Measurements from ENCODE around the gene GPD1L.
A peak's percentile ranks its signal among the peaks of the same experiment; 100 is the strongest.
"Not testable (repeated sequence)": the region's sequence is repeated elsewhere in the genome, so short reads cannot be mapped to it uniquely, and the experiment has no call there.

The GPD1L gene

DNA sequence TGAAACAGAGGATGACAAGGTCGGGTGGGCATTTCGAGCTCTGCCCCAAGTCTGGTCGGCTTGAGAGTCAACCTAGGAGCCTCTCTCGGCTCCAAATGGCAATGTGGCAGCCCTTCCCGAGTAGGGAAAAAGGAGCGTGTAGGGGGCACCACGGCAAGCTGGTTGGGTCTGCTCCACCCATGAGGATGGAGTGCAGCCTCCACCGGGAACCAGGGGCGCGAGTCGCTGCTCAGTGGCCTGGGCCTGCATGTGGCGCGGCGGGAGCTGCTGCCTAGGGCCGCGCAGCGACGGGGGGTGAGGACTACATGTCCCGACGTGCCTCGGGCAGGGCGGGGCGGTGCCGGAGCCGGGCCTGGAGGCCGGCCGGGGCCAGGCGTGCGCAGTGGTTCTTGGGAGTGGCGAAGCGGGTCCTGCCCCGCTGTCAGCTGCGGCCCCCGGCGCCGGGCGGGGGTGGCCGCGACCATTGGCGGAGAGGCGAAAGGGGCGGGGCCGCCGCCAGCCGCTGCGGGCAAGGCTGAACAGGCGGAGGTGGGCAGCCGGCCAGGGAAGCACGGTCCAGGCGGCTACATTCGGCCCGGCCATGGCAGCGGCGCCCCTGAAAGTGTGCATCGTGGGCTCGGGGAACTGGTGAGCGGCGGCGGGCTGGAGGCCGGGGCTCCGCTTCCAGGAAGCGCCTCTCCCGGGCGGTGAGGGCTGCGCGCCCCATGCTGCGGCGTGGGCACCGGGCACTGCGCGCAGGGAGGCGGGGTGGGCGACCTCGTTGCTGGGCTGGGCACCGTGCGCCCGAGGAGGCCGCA lies at the start of gene GPD1L:
TSS of gene GPD1L (plus strand) at position 489 of the 797 bp plus-strand sequence. CDS start at position 581, 92 bp downstream.
- peak; percentile 76 to 92 (median 80) for DNase-seq (ENCODE audit: low read depth in 2 of 3, low spot score in 2 of 3)

DNA sequence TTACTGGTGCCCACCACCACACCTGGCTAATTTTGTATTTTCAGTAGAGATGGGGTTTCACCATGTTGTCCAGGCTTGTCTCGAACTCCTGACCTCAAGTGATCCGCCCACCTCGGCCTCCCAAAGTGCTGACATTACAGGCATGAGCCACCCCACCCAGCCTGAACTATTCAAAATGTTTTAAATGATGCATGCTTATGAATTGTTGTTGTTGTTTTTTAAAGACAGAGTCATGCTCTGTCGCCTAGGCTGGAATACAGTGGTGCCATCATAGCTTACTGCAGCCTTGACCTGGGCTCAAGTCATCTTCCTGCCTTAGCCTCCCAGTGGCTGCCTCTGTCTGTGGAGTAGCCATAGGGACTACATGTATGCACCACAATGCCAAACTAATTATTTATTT lies 48.0 kb upstream of the GPD1L start:
- DNase-seq (ENCODE audit: low read depth in 2 of 3, low spot score in 2 of 3) = not testable (repeated sequence)

DNA sequence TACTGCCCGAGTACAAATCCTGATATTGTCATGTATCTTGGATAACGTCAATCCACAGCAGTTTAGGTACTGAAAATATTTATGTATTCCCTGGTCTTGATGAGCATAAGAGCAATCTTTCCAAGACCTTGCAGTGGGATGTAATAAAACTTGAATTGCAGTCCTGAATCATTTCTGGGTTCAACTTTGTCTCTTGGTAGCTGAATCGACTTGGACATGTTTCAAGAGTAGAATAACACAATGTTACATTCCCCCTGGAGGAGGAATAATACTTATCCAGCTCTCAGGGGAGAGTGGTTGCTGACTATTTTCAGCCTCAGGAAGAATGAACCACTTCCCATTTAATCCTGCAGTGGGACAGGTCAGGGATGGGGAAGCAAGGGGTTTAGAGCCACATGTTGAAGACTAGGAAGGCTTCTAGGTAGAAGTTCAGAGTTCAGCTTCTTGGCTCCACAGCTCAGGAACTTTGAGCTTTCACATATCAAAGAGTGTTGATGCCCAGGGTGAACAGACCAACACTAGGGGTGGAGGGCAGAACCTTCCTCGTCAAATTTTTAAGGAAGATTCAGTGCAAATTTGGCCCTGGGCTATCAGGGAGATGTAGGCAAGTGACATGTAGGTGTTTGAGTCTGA lies 43.4 kb upstream of the GPD1L start:
- no peak for DNase-seq (ENCODE audit: low read depth in 2 of 3, low spot score in 2 of 3)

DNA sequence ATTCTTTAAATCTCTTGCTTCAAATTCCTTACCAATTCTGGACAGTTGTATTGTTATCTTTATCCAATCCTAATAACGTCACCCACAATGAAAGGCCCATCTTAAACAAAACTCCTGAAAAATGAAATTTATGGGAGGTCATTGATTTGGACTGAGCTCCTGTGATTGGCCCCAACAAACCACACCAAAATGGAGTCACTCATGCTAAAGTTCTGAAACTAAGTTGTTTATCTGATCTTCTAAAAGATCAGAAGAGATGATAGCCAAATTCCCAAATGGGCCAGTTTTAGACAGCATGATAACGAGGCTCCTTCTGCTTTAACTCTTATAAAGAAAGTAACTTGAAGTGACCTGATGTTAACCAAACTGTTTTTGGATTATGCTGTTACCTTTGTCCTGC lies 39.7 kb upstream of the GPD1L start:
- DNase-seq (ENCODE audit: low read depth in 2 of 3, low spot score in 2 of 3) = no peak

DNA sequence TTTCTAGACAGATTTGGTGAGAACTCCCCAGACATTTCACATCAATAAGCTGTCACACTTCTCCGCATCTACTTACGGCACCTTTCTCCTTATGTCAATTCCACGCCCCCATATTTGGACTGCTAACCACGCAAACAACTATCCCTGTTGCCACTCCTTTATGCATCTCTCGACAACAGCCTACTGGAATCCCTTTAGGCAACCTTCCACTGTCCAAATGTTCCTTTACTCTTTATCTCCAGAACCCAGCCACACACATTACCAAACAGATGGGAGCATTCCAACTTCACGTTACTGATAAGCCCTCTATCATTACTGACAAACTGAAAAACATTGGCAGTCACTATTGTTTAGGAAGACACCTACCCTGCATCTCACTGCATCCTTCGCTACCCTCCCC lies 32.2 kb upstream of the GPD1L start:
- not testable (repeated sequence) for DNase-seq (ENCODE audit: low read depth in 2 of 3, low spot score in 2 of 3)

DNA sequence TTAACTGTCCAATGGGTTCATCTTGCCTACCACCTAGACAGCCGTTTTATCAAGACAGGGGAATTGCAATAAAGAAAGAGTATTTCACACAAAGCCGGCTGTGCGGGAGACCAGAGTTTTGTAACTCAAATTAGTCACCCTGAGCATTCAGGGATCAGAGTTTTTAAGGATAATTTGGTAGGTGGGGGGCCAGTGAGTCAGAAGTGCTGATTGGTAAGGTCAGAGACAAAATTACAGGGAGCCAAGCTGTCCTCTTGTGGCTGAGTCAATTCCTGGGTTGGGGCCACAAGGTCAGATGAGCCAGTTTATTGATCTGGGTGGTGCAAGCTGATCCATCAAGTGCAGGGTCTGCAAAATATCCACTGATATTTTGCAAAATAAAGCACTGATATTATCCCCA lies 29.9 kb upstream of the GPD1L start:
- no peak for DNase-seq (ENCODE audit: low read depth in 2 of 3, low spot score in 2 of 3)

DNA sequence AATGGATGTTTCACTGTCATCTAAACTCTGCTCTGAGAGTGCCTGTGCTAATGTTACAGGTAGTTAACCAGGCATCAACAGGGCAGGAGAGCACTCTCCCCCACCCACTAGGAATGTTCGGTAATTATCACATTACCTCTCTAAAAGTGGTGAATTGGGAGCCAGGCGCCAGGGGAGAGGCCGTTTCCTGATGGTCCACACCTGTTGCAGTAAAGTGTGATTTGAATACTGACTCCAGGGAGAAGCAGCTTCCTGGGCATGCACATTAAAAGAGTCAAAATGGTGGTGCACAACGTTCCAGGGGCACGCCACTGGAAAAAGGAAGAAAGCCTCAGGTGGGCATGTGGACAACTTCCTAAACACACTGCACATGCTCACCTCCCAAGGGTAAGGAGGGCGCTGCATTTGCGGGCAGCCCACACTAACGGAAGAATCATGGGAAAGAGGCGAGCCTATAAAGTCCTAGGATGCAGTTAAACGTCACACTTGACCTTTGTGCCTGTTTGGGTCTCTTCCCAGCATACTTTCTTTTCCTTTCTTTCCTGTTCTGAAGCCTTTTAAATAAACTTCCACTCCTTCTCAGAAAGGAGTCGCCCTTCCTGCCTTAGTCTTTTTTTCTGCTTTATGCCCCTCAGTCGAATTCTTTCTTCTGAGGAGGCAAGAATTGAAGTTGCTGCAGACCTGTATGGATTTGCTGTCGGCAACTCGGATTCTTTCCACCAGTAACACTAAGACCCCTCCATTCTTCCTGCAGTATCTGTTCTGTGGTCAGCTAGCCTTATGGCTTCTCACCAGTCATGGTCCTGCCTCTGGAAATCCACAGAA lies 28.9 kb upstream of the GPD1L start:
- DNase-seq (ENCODE audit: low read depth in 2 of 3, low spot score in 2 of 3) = no peak

DNA sequence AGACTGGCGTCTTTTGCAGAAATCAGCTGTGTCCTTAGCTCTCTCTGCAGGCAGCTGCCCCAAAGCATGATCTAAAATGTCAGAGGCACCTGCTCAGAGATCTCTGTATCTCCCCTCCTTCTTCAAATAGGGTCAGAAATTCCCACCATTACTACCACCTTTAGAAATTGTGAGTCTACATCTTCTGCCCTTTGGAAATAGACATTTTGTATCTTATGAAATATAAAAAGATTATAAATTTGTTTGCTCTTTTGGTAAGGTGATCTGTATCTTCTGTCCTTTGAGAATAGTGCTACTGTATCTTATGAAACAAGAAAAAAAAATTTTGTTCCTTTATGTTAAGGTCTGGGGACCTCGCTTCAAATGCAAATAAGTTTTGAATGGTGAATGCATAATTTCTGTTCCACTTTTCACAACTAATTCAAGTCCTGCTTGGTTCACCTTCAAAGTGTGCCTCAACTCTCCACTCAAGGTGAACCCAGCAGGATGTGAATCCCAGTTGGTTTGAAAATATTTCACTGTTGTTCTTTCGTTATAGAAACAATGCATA lies 28.3 kb upstream of the GPD1L start:
- no peak for DNase-seq (ENCODE audit: low read depth in 2 of 3, low spot score in 2 of 3)

DNA sequence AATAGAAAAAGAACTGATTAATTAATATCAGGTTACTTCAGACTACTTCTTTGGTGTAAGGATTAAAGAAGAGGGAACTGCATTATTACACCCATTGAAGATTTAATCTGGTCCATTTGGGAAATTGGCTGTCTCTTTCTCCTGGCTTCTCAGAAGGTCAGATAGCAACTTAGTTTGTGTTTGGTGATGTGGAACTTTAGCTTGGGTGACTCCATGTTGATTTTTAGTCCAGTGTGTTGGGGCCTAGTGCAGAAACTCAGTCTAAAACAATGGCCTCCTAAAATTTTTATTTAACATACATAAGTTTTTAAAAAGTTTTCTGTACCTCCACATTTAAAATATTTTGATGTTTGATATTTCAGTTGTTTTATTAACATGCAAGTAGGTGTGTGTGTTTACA lies 27.6 kb upstream of the GPD1L start:
- DNase-seq (ENCODE audit: low read depth in 2 of 3, low spot score in 2 of 3) = no peak

DNA sequence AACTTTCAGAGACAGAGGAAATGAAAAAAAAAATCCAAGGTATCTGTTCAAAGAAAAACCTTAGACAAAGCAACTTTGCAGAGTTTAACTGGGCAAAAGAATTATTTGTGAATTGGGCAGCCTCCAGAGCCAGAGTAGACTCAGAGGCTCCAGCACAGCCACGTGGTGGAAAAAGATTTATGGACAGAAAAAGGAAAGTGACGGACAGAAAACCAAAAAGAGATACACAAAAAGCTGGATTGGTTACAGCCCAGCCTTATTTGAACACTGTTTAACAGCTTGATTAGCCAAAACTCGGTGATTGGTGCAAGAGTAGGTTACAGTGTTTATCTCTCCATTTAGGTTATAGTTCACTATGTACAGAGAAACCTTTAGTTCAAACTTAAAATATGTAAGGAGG lies 23.7 kb upstream of the GPD1L start:
- no peak for DNase-seq (ENCODE audit: low read depth in 2 of 3, low spot score in 2 of 3)

DNA sequence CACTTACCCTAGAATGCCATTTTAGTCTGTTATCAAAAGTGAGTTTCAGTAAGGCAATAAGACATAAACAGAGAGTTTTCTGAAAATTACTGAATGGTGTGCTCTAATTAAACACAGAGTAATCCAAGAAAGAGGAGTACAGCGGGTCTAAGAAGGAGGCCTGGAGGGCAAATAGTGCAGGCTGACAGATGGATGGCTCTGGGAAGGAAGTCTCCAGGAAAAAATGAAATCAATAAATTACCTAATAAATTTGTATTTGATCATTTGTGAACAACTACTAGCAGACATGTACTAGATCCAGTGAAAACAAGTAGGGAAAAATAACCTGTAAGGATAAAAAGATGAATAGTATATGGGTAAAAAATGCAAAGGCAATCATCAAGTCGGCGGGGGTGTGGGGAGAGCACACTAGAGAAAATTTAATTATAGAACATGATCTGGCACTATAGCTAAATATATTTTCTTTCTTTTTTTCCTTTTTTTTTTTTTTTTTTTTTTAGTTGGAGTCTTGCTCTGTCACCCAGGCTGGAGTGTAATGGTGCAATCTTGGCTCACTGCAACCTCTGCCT lies 22.6 kb upstream of the GPD1L start:
- no peak for DNase-seq (ENCODE audit: low read depth in 2 of 3, low spot score in 2 of 3)

DNA sequence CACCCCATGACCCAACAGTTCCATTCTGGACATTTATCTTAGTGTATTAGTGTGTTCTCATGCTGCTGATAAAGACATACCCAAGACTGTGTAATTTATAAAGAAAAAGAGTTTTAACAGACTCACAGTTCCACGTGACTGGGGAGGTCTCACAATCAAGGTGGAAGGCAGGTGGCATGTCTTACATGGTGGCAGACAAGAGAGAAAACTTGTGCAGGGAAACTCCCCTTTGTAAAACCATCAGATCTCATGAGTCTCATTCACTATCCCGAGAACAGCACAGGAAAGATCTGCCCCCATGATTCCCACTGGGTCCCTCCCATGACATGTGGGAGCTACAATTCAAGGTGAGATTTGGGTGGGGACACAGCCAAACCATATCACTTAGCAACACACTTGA lies 21.6 kb upstream of the GPD1L start:
- DNase-seq (ENCODE audit: low read depth in 2 of 3, low spot score in 2 of 3) = no peak

DNA sequence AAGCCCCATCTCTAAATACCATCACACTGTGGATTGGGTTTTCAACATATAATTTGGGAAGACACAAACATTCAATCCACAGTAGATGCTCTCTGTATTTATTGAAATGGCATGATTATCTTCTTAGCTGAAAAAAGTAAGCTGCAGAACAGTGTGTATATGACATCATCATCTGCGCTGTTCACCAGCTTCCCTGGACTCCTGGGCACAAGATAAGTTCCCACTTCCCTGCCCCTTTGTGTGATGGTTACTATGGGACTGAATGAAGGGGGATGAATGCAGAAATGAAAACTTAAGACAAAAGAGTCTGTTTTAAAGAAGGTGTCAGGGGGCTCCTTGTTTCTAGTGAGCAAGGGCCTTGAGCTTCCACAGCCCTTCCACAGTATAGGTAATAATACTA lies 20.0 kb upstream of the GPD1L start:
- no peak for DNase-seq (ENCODE audit: low read depth in 2 of 3, low spot score in 2 of 3)

DNA sequence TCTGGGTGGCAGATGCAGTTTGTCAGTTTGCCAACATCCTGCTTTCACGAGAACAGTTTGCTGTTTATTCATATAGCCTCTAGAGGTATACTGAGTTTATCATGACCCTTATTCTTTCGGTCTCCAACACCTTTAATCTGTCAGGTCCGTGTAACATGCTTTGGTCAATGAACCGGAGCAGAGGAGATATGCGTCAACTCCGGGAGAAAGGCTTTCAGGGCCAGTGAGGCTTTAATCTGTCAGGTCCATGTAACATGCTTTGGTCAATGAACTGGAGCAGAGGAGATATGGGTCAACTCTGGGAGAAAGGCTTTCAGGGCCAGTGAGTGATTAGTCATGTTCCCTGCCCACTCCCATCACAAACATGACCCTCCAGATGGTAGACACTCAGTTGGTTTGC lies 16.9 kb upstream of the GPD1L start:
- DNase-seq (ENCODE audit: low read depth in 2 of 3, low spot score in 2 of 3) = no peak

DNA sequence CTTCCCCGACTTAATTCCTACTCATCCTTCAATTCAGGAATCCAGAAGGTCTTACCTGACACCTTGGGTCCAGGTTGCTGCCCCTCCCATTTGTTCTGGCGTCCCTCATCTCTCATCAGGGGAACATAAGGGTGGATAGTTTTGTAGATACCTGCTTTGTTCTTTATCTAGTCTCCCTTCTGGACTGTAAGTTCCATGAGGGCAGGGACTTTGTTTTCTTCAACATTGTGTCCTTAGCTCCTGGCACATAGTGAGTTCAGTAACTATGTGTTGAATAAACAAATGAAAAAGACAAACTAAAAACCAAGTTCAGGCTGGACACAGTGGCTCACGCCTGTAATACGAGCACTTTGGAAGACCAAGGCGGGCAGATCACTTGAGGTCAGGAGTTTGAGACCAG lies 13.2 kb upstream of the GPD1L start:
- no peak for DNase-seq (ENCODE audit: low read depth in 2 of 3, low spot score in 2 of 3)

DNA sequence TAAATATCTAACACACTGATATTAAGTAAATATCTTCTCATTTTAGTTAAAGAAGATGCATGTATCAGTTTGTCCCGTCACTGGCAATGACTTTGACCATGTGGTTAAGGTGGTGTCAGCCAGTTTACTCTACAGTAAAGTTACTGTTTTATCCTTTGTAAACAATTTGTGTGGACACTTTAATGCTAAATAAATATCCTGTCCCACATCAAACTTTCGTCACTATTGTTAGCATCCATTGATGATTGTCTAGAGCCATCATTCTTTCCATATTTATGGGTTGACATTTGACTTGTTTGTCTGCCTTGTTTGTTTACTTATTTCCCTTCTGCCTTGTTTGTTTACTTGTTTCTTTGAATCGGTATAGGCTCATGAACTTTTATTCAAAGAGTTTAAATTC lies 11.0 kb upstream of the GPD1L start:
- DNase-seq (ENCODE audit: low read depth in 2 of 3, low spot score in 2 of 3) = no peak

DNA sequence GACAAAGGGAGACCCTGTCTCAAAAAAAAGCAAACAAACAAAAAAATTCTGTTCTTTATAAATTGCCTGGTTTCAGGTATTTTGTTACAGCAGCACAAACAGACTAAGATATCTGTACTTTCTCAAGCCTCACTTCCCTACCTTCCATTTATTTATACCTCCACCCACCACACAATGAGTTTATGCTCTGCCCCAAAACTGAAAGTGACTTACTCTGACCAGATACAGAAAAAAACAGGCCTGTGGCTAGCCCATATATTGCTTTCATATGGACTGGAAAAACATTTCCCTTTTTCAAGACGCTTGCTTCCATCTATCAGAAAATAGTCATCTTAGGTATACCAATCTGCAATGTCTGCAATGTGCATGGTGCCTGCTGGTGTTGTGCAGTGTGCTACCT lies 8.7 kb upstream of the GPD1L start:
- DNase-seq (ENCODE audit: low read depth in 2 of 3, low spot score in 2 of 3) = no peak

DNA sequence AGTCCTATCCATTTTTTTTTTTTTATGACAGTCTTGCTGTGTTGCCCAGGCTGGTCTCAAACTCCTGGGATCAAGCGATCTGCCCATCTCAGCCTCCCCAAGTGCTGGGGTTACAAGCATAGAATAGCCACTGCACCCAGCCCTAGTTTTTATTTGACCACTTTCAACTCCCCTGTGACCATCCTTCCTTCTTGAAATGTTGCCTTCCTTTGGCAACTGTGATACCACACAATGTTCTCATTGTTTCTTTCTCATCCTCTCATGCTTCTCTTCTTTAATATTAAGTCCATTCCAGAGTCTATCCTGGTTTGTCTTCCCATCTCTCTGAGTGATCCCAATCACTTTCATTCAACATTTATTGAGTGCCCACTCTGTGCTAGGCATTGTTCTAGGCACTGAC lies 7.9 kb upstream of the GPD1L start:
- no peak for DNase-seq (ENCODE audit: low read depth in 2 of 3, low spot score in 2 of 3)

DNA sequence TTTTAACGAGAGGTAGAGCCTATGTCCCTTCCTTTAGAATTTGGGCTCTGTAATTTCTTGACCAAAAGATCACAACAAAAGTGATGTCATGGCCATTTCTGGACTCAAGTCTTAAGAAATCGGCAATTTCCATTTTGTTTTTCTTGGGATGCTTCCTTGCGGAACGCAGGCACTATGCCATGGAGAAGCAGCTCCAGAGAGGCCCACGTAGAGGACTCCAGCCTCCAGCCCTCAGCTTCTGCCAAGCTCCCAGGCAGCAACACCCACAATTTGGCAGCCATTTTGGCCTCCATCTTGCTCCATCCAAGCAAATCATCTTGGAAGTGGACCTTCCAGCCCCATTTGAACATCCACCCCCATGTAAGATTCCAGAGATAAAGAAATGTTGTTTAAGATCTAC lies 6.0 kb upstream of the GPD1L start:
- no peak for DNase-seq (ENCODE audit: low read depth in 2 of 3, low spot score in 2 of 3)

DNA sequence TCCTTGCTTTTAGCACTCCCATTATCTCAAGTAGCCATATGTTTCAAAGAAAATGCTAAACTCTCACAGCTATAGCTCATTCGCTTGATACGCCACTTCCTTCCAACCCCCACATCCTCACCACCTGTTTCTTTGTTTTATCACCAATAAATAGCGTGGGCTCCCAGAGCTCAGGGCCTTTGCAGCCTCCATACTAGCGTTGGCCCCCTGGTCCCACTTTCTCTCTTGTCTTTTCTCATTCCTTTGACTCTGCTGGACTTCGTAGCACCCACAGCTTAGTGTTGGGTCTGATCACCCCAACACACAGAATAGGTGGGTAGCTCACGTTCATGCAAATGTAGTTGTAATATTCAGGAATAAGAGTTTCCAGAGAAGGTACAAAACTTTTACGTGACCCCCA lies 4.1 kb upstream of the GPD1L start:
- DNase-seq (ENCODE audit: low read depth in 2 of 3, low spot score in 2 of 3) = no peak

DNA sequence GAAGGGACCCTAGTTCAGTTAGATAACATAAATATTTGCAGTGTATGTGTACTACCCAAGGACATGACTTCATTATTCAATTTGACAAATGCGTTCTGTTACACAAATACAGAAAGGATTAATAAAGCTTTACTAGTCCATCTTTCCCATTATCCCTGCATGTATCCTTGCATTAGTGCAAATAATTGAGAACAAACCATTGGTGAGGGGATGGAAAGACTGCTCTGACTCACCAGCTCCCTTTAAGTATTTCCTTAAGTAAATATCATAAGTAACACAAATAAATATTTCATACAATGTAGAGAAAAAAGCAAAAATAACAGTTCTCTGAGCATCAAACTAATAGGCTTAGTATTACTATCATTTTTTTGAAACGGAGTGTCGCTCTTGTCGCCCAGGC lies 1.9 kb upstream of the GPD1L start:
- no peak for DNase-seq (ENCODE audit: low read depth in 2 of 3, low spot score in 2 of 3)
